ENCODE results near the gene GATD1. TPM values are rescaled to one million over a fixed set of nuclear protein-coding genes. Genes with fewer than 3 reads are reported as not detected.

GATD1 gene
- total and polyA plus RNA-seq, 2 donors (not counting 1 experiment from before 2014, with no cell fraction given), result 14.7 to 20.3 TPM

GRCh38 chr11:809287-810039 is 32.2 kb upstream of the GATD1 start, which contains the start of gene RPLP2:
TSS of gene RPLP2 (plus strand) at chr11:809967. CDS start at chr11:810235, 268 bp downstream.
- Histone ChIP-seq H3K4me1 (ENCODE audit: control insufficient read depth, extremely low read depth, insufficient read depth, low read length) (peaks cover 13% of the 10 kb centered on the region), H3K9ac (ENCODE audit: insufficient read depth, low read length) (peak within 1 kb of the TSS; percentile 99), H3K36me3 (ENCODE audit: control insufficient read depth, insufficient read depth, low read length) (peaks cover 24% of the 10 kb centered on the region), H2AFZ (ENCODE audit: low read length) (peak within 1 kb of the TSS; percentile 94), H3K4me2 (ENCODE audit: extremely low read depth, insufficient read depth, low read length) (peak within 1 kb of the TSS; percentile 98), H3K9me3 (ENCODE audit: control insufficient read depth, insufficient read depth, low read depth, low read length) (no peaks in the 10 kb centered on the region), H3K4me3 (replicated peaks in 1 of 4; ENCODE audit: control extremely low read depth in 1 of 4, insufficient read depth in 1 of 4, low read depth in 3 of 4, low read length in 4 of 4) (peak within 1 kb of the TSS; percentile 78 to 98 (median 94)), H3K27me3 (ENCODE audit: control insufficient read depth, insufficient read depth, low read length) (no peaks in the 10 kb centered on the region), H3K27ac (ENCODE audit: insufficient read depth, low read length) (peak within 1 kb of the TSS; percentile 96), H3K79me2 (ENCODE audit: control insufficient read depth, insufficient read depth, low read length) (peaks cover 38% of the 10 kb centered on the region), H4K20me1 (ENCODE audit: control insufficient read depth, extremely low read depth, insufficient read depth, low read length) (no peaks in the 10 kb centered on the region)
- no peak for TF ChIP-seq CTCF (conservative IDR thresholded peaks at IDR 0.05 in 1 of 2, IDR thresholded peaks at IDR 0.05 in 1 of 2; ENCODE audit: low read depth in 1 of 2, low read length in 2 of 2)
- no peak for TF ChIP-seq EZH2 (IDR thresholded peaks at IDR 0.05; ENCODE audit: low read length, missing control alignments)
- peak; percentile 96 to 98 for DNase-seq (ENCODE audit: low read depth in 2 of 2)

DNA sequence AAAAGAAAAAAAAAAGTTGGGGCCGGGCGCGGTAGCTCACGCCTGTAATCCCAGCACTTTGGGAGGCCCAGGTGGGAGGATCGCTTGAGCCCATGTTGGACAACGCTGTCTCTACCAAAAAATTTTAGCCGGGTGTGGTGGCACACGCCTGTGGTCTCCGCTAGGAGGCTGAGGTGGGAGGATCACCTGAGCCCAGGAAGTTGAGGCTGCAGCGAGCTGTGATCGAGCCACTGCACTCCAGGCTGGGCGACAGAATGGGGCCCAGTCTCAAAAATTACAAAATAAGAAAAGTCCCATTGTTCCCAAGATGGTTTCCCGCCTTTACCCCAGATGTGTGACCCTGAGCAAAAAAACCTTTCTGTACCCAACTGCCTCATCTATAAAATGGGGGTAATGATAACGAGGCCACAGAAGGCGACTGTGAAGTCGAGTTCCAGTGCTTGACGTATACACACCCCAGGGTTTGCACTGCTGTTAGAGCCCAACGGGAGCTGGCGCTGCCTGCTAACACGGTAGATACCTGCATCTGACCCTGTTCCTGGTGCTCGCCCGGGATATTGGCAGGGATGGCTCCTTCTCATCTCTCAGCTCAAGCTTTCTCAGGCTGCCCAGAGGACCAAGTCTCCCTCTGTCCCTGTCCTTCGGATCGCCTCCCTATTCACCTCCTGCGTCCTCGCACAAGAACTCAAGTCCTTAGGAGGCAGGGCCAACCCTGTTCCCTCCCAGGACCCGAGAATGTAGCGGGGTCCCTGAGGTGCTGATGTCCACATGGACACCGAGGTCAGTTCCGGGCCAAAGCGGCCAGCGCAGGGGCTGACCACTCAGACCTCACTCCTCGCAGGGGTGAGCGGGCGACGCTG is 31.4 kb upstream of the GATD1 start:
- no peak for DNase-seq (ENCODE audit: low read depth in 2 of 2)
- Histone ChIP-seq H3K4me3 (replicated peaks in 1 of 4; ENCODE audit: control extremely low read depth in 1 of 4, insufficient read depth in 1 of 4, low read depth in 3 of 4, low read length in 4 of 4) (peak overlapping the region; percentile 78 to 98 (median 94)), H3K9ac (ENCODE audit: insufficient read depth, low read length) (peak overlapping the region; percentile 99), H2AFZ (ENCODE audit: low read length) (peak overlapping the region; percentile 31), H3K4me2 (ENCODE audit: extremely low read depth, insufficient read depth, low read length) (peak overlapping the region; percentile 98), H3K79me2 (ENCODE audit: control insufficient read depth, insufficient read depth, low read length) (peaks cover 38% of the 10 kb centered on the region), H3K27ac (ENCODE audit: insufficient read depth, low read length) (peak overlapping the region; percentile 96), H3K4me1 (ENCODE audit: control insufficient read depth, extremely low read depth, insufficient read depth, low read length) (peaks cover 19% of the 10 kb centered on the region), H3K36me3 (ENCODE audit: control insufficient read depth, insufficient read depth, low read length) (peaks cover 21% of the 10 kb centered on the region), H3K9me3 (ENCODE audit: control insufficient read depth, insufficient read depth, low read depth, low read length) (no peaks in the 10 kb centered on the region), H3K27me3 (ENCODE audit: control insufficient read depth, insufficient read depth, low read length) (no peaks in the 10 kb centered on the region), H4K20me1 (ENCODE audit: control insufficient read depth, extremely low read depth, insufficient read depth, low read length) (no peaks in the 10 kb centered on the region)
- TF ChIP-seq CTCF (conservative IDR thresholded peaks at IDR 0.05 in 1 of 2, IDR thresholded peaks at IDR 0.05 in 1 of 2; ENCODE audit: low read depth in 1 of 2, low read length in 2 of 2) (no peak), EZH2 (IDR thresholded peaks at IDR 0.05; ENCODE audit: low read length, missing control alignments) (no peak)

DNA sequence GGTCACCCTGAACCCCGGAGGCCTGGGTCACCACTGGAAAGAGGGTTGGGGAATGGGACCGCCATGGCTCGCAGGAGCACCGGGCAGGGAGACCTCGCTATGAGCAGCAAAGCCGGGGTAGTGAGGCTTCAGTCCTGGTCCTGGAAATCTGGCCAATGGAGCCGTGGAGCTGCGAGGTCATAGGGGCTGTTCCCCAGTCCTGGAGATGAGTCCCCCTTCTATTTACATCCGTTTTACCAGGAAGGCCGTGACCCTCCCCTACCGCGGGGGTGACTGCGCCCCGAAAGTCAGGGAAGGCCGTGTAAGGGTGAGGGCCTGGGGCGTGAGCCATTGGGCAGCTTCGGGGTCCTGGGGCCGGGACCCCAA is 27.3 kb upstream of the GATD1 start:
- no peak for DNase-seq (ENCODE audit: low read depth in 2 of 2)
- peak overlapping the region; percentile 54 to 73 (median 60) for H3K4me3 ChIP-seq (replicated peaks in 1 of 4; ENCODE audit: control extremely low read depth in 1 of 4, insufficient read depth in 1 of 4, low read depth in 3 of 4, low read length in 4 of 4)
- peaks cover 10% of the 10 kb centered on the region for H3K79me2 ChIP-seq (ENCODE audit: control insufficient read depth, insufficient read depth, low read length)
- H3K4me1 ChIP-seq (ENCODE audit: control insufficient read depth, extremely low read depth, insufficient read depth, low read length), result peaks cover 12% of the 10 kb centered on the region
- H3K36me3 ChIP-seq (ENCODE audit: control insufficient read depth, insufficient read depth, low read length), result peaks cover 20% of the 10 kb centered on the region
- H3K9ac ChIP-seq (ENCODE audit: insufficient read depth, low read length), result no peak overlapping the region
- TF ChIP-seq CTCF (conservative IDR thresholded peaks at IDR 0.05 in 1 of 2, IDR thresholded peaks at IDR 0.05 in 1 of 2; ENCODE audit: low read depth in 1 of 2, low read length in 2 of 2) (no peak), EZH2 (IDR thresholded peaks at IDR 0.05; ENCODE audit: low read length, missing control alignments) (no peak)
- H3K4me2 ChIP-seq (ENCODE audit: extremely low read depth, insufficient read depth, low read length), result peak overlapping the region; percentile 97
- no peaks in the 10 kb centered on the region for H4K20me1 ChIP-seq (ENCODE audit: control insufficient read depth, extremely low read depth, insufficient read depth, low read length)
- H2AFZ ChIP-seq (ENCODE audit: low read length), result no peak overlapping the region
- H3K9me3 ChIP-seq (ENCODE audit: control insufficient read depth, insufficient read depth, low read depth, low read length), result no peaks in the 10 kb centered on the region
- peak overlapping the region; percentile 57 for H3K27ac ChIP-seq (ENCODE audit: insufficient read depth, low read length)
- H3K27me3 ChIP-seq (ENCODE audit: control insufficient read depth, insufficient read depth, low read length), result no peaks in the 10 kb centered on the region
